Measurements from ENCODE around the gene SNAP25. TPM values are rescaled to one million over a fixed set of nuclear protein-coding genes. Genes with fewer than 3 reads are reported as not detected.

SNAP25 gene
- total RNA-seq, 2 experiments from 2014 or later, result not detected

- Mint-ChIP-seq H3K4me1 (ENCODE audit: low read depth) (no peaks in the 10 kb centered on the region), H3K27ac (no peak overlapping the region), H3K4me3 (no peak overlapping the region), H3K9me3 (no peaks in the 10 kb centered on the region), H3K27me3 (peaks cover 2% of the 10 kb centered on the region), H3K36me3 (ENCODE audit: low read depth) (no peaks in the 10 kb centered on the region)
- ChIA-PET POLR2A (no interaction called here), CTCF (no interaction called here)
- no peak for ATAC-seq
- intact Hi-C loops (cut with micrococcal nuclease), result no loop called here
- DNase-seq, result no peak
- TF ChIP-seq, protein P1, sequence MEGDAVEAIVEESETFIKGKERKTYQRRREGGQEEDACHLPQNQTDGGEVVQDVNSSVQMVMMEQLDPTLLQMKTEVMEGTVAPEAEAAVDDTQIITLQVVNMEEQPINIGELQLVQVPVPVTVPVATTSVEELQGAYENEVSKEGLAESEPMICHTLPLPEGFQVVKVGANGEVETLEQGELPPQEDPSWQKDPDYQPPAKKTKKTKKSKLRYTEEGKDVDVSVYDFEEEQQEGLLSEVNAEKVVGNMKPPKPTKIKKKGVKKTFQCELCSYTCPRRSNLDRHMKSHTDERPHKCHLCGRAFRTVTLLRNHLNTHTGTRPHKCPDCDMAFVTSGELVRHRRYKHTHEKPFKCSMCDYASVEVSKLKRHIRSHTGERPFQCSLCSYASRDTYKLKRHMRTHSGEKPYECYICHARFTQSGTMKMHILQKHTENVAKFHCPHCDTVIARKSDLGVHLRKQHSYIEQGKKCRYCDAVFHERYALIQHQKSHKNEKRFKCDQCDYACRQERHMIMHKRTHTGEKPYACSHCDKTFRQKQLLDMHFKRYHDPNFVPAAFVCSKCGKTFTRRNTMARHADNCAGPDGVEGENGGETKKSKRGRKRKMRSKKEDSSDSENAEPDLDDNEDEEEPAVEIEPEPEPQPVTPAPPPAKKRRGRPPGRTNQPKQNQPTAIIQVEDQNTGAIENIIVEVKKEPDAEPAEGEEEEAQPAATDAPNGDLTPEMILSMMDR (IDR thresholded peaks at IDR 0.05), result no peak
Measured at GRCh38 chr20:10328897-10329255, 110.2 kb downstream of the SNAP25 start.

DNA sequence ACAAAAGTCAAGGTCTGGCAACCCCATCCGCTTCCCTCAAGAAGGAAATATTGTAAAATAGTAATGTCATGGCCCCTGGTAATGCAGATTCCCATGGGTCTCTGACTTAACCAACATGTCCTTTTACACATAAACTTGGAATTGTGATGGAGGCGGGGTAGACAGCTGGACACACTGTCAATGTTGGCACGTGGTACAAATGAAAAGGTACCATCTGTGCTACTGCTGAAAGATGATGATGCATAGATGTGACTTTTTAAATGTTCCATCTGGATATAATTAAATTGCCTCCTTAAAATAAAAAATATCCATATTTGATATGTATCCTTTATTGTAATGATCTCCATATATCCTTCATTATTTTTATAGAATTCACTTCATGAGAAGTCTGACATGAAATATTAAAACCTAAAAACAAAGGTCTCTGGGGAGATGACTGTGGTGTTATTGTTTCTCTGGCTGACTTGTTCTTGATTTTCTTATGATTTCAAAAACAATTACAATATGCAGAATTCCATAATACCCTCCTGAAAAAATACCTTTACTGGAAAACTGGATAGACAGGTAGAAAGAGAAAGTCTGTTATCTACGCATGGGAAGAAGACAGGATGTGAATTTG, 110.9 kb downstream of the SNAP25 start:
- CTCF ChIA-PET, result no interaction called here
- H3K27me3 Mint-ChIP-seq, result peaks cover 2% of the 10 kb centered on the region
- no peak overlapping the region for H3K4me3 Mint-ChIP-seq
- H3K4me1 Mint-ChIP-seq (ENCODE audit: low read depth), result no peaks in the 10 kb centered on the region
- H3K27ac Mint-ChIP-seq, result no peak overlapping the region
- DNase-seq, result no peak
- intact Hi-C loops (cut with micrococcal nuclease), result no loop called here
- ATAC-seq, result no peak
- no peaks in the 10 kb centered on the region for H3K36me3 Mint-ChIP-seq (ENCODE audit: low read depth)
- TF ChIP-seq, protein P1 (IDR thresholded peaks at IDR 0.05), result no peak
- POLR2A ChIA-PET, result no interaction called here
- no peaks in the 10 kb centered on the region for H3K9me3 Mint-ChIP-seq

DNA sequence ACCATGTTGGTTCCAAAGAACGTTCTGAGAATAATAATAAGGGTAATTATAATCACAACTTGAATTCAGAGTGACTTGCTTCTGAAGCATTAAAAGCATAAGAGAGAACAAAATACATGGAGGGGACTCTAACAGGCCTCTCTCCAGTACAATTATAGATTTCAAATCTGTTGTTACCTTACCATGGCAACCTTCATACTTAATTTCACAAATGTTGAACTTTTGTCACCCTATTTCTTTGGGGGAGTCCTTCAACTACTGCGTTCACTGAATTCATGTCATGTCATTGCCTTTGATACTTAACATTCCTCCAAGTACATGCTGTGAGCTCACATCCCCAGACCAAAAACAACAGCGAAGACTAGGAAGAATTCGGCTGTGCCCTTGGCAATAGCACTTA, 111.4 kb downstream of the SNAP25 start:
- no peak for ATAC-seq
- TF ChIP-seq, protein P1 (IDR thresholded peaks at IDR 0.05), result no peak
- H3K4me1 Mint-ChIP-seq (ENCODE audit: low read depth), result no peaks in the 10 kb centered on the region
- ChIA-PET CTCF (no interaction called here), POLR2A (no interaction called here)
- H3K27ac Mint-ChIP-seq, result no peak overlapping the region
- DNase-seq, result no peak
- H3K4me3 Mint-ChIP-seq, result no peak overlapping the region
- no peaks in the 10 kb centered on the region for H3K9me3 Mint-ChIP-seq
- H3K27me3 Mint-ChIP-seq, result peaks cover 2% of the 10 kb centered on the region
- intact Hi-C loops (cut with micrococcal nuclease), result no loop called here
- H3K36me3 Mint-ChIP-seq (ENCODE audit: low read depth), result no peaks in the 10 kb centered on the region

GRCh38 chr20:10332656-10333415, 114.2 kb downstream of the SNAP25 start:
- no peak for DNase-seq
- Mint-ChIP-seq H3K4me3 (no peak overlapping the region), H3K27ac (no peak overlapping the region), H3K27me3 (peaks cover 6% of the 10 kb centered on the region), H3K36me3 (ENCODE audit: low read depth) (no peaks in the 10 kb centered on the region), H3K4me1 (ENCODE audit: low read depth) (no peaks in the 10 kb centered on the region), H3K9me3 (no peaks in the 10 kb centered on the region)
- ChIA-PET POLR2A (interaction anchor here (1.3 kb wide), 1 partner anchor 50 kb away, joined by 3 read pairs; no protein-coding TSS in a partner anchor), CTCF (interaction anchor here (1.0 kb wide), 1 partner anchor 9 kb away, joined by 3 read pairs; no protein-coding TSS in a partner anchor)
- TF ChIP-seq, protein P1 (IDR thresholded peaks at IDR 0.05), result no peak
- ATAC-seq, result no peak
- intact Hi-C loops (cut with micrococcal nuclease), result no loop called here
